HepG2 (cell line): ENCODE measurements around the gene EEF2. TPM values are rescaled to one million over a fixed set of nuclear protein-coding genes. Genes with fewer than 3 reads are reported as not detected.
A peak's percentile ranks its signal among the peaks of the same experiment; 100 is the strongest.

Source experiments
- AGO2 ChIP-seq: fragments of 200-400 bp; formaldehyde crosslinking; optimal IDR thresholded peaks from 2 replicates; pipeline ENCODE3; 2017; ENCODE audit warnings: mild to moderate bottlenecking, low read depth, low read length, moderate library complexity
- BCL6 ChIP-seq: IDR thresholded peaks from 2 replicates; pipeline ENCODE4 v1.6.1; 2016; ENCODE audit warnings: missing genetic modification reagents, missing compliant biosample characterization
- CREB1 ChIP-seq, 2 experiments: fragments of 450-650 bp in 1 of 2; IDR thresholded peaks; 2 replicates each; pipeline ENCODE4 v1.6.1; 2016 to 2017; ENCODE audit warnings: control low read depth in 1 of 2, mild to moderate bottlenecking in 1 of 2, missing compliant biosample characterization in 1 of 2, missing genetic modification characterization in 1 of 2
- DNMT1 ChIP-seq: sonication (generic); formaldehyde crosslinking; IDR thresholded peaks from 2 replicates; pipeline ENCODE4 v1.5.1; 2020; ENCODE audit warnings: mild to moderate bottlenecking, missing genetic modification reagents
- JUN ChIP-seq: sonication (generic); formaldehyde crosslinking; IDR thresholded peaks from 2 replicates; pipeline ENCODE4 v1.4.0; 2020; ENCODE audit warnings: mild to moderate bottlenecking, missing genetic modification reagents
- PCBP2 ChIP-seq: fragments of 200-400 bp; formaldehyde crosslinking; optimal IDR thresholded peaks from 2 replicates; pipeline ENCODE3; 2018; ENCODE audit warnings: low read length, low read depth; ENCODE audit not compliant: poor library complexity, severe bottlenecking
- RCOR2 ChIP-seq: IDR thresholded peaks from 2 replicates; pipeline ENCODE4 v1.6.1; 2016; ENCODE audit warnings: missing biosample characterization, missing genetic modification reagents
- XBP1 ChIP-seq: sonication (generic); formaldehyde crosslinking; IDR thresholded peaks from 2 replicates; pipeline ENCODE4 v1.5.0; 2020; ENCODE audit warnings: missing genetic modification reagents
- ZNF264 ChIP-seq: sonication (generic); formaldehyde crosslinking; IDR thresholded peaks from 2 replicates; pipeline ENCODE4 v1.4.0; 2020; ENCODE audit warnings: missing genetic modification reagents
- ZNF883 ChIP-seq: sonication (generic); formaldehyde crosslinking; IDR thresholded peaks from 2 replicates; pipeline ENCODE4 v1.5.1; 2020; ENCODE audit warnings: mild to moderate bottlenecking, missing genetic modification reagents; ENCODE audit errors: not compliant biosample characterization
- polyA plus RNA-seq, 8 experiments: library from polyadenylated mRNA; depleted of rRNA in 3 of 8; stranded (reverse) in 7 of 8; unstranded in 1 of 8; fragments of >200 nt; fragmentation: Illumina TruSeq in 4 of 8; extraction: Trizol in 4 of 8; gene quantifications; 2 replicates each; pipeline versions ENCODE4 v1.2.1 to v1.2.3, GENCODE V29; 2011 to 2016; ENCODE audit warnings: low read depth in 4 of 8, missing spikeins in 1 of 8, mixed read lengths in 1 of 8; ENCODE audit not compliant: insufficient read depth in 1 of 8
- total RNA-seq, 5 experiments: library from RNA; depleted of rRNA; stranded (reverse); fragments of >200 nt; fragmentation: Illumina TruSeq; extraction: Trizol; gene quantifications; 2 replicates each; pipeline ENCODE4 v1.2.3, GENCODE V29; 2016; ENCODE audit warnings: low read depth in 1 of 5
- TF ChIP-seq, protein P1 (sequence below): sonication (generic); formaldehyde crosslinking; IDR thresholded peaks from 2 replicates; pipeline ENCODE4 v1.5.1; 2020; ENCODE audit warnings: missing genetic modification reagents, mild to moderate bottlenecking, borderline replicate concordance
- TF ChIP-seq, protein P2 (sequence below): sonication (generic); formaldehyde crosslinking; IDR thresholded peaks from 2 replicates; pipeline ENCODE4 v1.9.0; 2021; ENCODE audit warnings: missing genetic modification reagents, borderline replicate concordance
- TF ChIP-seq, protein P3 (sequence below): IDR thresholded peaks from 2 replicates; pipeline ENCODE4 v1.6.1; 2016; ENCODE audit warnings: missing compliant biosample characterization, missing genetic modification reagents, borderline replicate concordance
- TF ChIP-seq, protein P4 (sequence below): sonication (generic); formaldehyde crosslinking; IDR thresholded peaks from 2 replicates; pipeline ENCODE4 v1.5.1; 2020; ENCODE audit warnings: missing genetic modification reagents, mild to moderate bottlenecking, borderline replicate concordance
- TF ChIP-seq, protein P5 (sequence below), 2 experiments: sonication (generic) in 1 of 2; formaldehyde crosslinking in 1 of 2; IDR thresholded peaks; 2 replicates each; pipeline versions ENCODE4 v1.5.1 to v1.6.1; 2011 to 2020; ENCODE audit warnings: borderline replicate concordance in 1 of 2, low read depth in 1 of 2, low read length in 1 of 2, mild to moderate bottlenecking in 1 of 2, missing genetic modification reagents in 1 of 2, moderate library complexity in 1 of 2

Gene EEF2
- total and polyA plus RNA-seq, 2 of the 13 experiments (the other 11 are each of a cell fraction or from before 2014, with no cell fraction given), result 1,441 to 1,777 TPM

DNA sequence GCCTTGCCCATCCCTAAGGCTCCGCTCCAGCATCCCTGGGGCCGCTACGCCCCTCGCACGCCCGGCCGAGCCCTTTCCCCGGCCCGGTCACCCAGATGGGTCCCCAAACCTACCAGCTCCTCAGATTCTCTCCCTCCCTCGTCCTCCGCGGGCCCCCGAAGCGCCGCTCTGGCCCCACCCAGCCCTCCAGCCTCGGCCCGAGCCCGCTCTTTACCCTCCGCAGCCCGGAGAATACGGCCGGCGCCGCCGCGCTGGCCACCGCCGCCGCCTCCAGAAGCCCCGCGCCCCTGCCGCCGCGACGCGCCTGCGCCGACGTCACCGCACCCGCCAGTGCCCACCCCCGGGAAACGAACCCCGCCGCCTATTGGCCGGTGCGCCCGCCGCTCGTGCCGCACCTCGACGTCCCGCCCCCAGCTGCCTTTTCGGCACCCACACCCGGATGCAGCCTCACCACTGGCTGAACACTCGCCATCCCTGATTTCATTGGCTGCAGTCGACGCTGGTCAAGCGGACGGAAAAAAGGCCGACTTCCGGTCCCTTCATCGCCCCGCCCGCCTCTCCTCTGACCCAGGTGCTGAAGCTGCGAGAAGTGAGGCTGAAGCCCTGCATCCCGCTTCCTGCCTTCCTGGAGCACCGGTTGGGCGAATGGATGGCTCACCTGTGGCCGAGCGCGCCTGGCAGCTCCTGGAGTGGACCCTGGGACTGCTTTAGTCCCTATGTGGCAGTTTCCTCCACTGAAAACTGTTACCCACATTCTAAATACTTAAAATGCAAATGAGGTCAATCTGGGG is 14.3 kb downstream of the EEF2 start, which contains the start of gene DAPK3 (continued):
- TF ChIP-seq, protein P1, sequence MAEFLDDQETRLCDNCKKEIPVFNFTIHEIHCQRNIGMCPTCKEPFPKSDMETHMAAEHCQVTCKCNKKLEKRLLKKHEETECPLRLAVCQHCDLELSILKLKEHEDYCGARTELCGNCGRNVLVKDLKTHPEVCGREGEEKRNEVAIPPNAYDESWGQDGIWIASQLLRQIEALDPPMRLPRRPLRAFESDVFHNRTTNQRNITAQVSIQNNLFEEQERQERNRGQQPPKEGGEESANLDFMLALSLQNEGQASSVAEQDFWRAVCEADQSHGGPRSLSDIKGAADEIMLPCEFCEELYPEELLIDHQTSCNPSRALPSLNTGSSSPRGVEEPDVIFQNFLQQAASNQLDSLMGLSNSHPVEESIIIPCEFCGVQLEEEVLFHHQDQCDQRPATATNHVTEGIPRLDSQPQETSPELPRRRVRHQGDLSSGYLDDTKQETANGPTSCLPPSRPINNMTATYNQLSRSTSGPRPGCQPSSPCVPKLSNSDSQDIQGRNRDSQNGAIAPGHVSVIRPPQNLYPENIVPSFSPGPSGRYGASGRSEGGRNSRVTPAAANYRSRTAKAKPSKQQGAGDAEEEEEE (CRISPR knock-in tag), result no peak
- no peak for TF ChIP-seq XBP1 (CRISPR knock-in tag)
- TF ChIP-seq DNMT1 (CRISPR knock-in tag), result no peak; the same call in 1 of the 2 replicates
- peak; percentile 96 for TF ChIP-seq AGO2
- no peak for TF ChIP-seq ZNF264 (CRISPR knock-in tag)
- TF ChIP-seq PCBP2, result no peak
- TF ChIP-seq, protein P2, sequence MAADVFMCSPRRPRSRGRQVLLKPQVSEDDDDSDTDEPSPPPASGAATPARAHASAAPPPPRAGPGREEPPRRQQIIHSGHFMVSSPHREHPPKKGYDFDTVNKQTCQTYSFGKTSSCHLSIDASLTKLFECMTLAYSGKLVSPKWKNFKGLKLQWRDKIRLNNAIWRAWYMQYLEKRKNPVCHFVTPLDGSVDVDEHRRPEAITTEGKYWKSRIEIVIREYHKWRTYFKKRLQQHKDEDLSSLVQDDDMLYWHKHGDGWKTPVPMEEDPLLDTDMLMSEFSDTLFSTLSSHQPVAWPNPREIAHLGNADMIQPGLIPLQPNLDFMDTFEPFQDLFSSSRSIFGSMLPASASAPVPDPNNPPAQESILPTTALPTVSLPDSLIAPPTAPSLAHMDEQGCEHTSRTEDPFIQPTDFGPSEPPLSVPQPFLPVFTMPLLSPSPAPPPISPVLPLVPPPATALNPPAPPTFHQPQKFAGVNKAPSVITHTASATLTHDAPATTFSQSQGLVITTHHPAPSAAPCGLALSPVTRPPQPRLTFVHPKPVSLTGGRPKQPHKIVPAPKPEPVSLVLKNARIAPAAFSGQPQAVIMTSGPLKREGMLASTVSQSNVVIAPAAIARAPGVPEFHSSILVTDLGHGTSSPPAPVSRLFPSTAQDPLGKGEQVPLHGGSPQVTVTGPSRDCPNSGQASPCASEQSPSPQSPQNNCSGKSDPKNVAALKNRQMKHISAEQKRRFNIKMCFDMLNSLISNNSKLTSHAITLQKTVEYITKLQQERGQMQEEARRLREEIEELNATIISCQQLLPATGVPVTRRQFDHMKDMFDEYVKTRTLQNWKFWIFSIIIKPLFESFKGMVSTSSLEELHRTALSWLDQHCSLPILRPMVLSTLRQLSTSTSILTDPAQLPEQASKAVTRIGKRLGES (CRISPR knock-in tag), result no peak
- TF ChIP-seq, protein P3, sequence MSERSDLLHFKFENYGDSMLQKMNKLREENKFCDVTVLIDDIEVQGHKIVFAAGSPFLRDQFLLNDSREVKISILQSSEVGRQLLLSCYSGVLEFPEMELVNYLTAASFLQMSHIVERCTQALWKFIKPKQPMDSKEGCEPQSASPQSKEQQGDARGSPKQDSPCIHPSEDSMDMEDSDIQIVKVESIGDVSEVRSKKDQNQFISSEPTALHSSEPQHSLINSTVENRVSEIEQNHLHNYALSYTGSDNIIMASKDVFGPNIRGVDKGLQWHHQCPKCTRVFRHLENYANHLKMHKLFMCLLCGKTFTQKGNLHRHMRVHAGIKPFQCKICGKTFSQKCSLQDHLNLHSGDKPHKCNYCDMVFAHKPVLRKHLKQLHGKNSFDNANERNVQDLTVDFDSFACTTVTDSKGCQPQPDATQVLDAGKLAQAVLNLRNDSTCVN, result no peak
- TF ChIP-seq, protein P4, sequence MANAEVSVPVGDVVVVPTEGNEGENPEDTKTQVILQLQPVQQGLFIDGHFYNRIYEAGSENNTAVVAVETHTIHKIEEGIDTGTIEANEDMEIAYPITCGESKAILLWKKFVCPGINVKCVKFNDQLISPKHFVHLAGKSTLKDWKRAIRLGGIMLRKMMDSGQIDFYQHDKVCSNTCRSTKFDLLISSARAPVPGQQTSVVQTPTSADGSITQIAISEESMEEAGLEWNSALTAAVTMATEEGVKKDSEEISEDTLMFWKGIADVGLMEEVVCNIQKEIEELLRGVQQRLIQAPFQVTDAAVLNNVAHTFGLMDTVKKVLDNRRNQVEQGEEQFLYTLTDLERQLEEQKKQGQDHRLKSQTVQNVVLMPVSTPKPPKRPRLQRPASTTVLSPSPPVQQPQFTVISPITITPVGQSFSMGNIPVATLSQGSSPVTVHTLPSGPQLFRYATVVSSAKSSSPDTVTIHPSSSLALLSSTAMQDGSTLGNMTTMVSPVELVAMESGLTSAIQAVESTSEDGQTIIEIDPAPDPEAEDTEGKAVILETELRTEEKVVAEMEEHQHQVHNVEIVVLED (CRISPR knock-in tag), result peak; percentile 89
- no peak for TF ChIP-seq ZNF883 (CRISPR knock-in tag)
- 0 out of 2 replicates have a peak, but pooled peaks have one; percentile 43 for TF ChIP-seq JUN (CRISPR knock-in tag)
- TF ChIP-seq RCOR2, result no peak
- TF ChIP-seq BCL6 (CRISPR knock-in tag), result no peak
- peak; percentile 91 for TF ChIP-seq CREB1 (IDR thresholded peaks at IDR 0.05)
- peak; percentile 59; the same call in 1 of the 2 replicates for TF ChIP-seq CREB1 (CRISPR knock-in tag; IDR thresholded peaks at IDR 0.05)
- TF ChIP-seq, protein P5, sequence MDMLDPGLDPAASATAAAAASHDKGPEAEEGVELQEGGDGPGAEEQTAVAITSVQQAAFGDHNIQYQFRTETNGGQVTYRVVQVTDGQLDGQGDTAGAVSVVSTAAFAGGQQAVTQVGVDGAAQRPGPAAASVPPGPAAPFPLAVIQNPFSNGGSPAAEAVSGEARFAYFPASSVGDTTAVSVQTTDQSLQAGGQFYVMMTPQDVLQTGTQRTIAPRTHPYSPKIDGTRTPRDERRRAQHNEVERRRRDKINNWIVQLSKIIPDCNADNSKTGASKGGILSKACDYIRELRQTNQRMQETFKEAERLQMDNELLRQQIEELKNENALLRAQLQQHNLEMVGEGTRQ (IDR thresholded peaks at IDR 0.05; ENCODE audit: low read depth, low read length), result no peak
- TF ChIP-seq, protein P5 (CRISPR knock-in tag; IDR thresholded peaks at IDR 0.05; ENCODE audit: borderline replicate concordance), result peak; percentile 43; the same call in 1 of the 2 replicates
